ENCODE data around the gene SLC37A2.

The SLC37A2 gene

DNA sequence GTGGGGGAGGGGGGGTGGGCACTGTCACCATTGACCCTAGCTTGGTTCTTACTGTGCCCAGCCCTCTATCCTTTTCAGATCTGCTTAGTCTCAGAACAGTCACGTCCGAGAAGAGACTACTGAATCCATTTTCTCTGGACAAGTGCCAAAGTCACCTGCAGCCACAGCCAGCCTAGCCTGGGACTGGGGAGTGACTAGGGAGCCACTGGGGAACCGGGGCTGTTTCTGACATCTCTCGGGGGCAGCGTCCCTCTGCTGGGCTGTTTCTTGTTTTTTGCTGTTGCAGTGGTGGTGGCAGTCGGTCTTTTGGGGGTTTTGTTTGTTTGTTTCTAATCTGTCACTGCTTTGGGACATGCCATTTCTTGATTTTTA is 8.7 kb downstream of the SLC37A2 start:
- no peak for DNase-seq

GRCh38 chr11:125072218-125072960 is 9.3 kb downstream of the SLC37A2 start:
- DNase-seq, result no peak

GRCh38 chr11:125072961-125073590 is 10.0 kb downstream of the SLC37A2 start:
- no peak for DNase-seq

- DNase-seq, result no peak
These were observed 10.7 kb downstream of the SLC37A2 start for GRCh38 chr11:125073616-125074483.

DNA sequence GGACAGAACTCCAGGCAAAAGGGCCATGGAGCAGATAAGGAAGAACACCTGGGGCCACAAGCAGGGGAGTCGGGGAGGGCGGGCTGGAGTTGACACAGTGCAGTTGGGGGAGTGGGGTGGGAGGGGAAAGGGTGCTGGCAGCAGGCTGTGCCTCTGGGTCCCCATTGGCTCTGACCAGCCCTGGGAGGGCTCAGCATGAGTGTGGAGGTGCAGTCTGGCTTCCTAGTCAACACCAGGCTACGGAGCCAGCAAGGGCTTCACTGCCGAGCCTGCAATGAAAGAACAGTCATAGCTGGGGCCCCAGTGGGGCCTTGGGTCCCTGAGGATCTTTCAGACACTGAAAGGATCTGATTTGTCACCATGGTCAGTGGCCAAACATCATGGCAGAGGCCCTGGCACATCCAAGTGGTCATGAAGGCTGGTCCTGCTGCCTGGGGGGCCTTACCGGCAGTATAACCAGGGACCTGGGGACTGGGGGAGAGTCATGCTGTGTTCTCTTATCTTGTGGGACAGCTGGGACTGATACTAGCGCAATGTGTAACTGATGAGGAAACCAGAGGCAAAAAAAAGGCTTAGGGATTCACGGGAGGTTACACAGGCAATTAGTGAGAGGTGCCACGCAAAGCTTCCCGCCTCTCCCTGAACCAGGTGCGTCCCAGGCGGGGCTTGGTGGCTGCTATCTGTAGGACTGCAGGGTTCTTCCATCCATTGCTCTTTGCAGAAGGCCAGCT is 11.6 kb downstream of the SLC37A2 start:
- DNase-seq, result no peak

- no peak for DNase-seq
These were observed 12.1 kb downstream of the SLC37A2 start for GRCh38 chr11:125075242-125075625.

GRCh38 chr11:125075900-125076317 is 12.8 kb downstream of the SLC37A2 start:
- DNase-seq, result no peak

DNA sequence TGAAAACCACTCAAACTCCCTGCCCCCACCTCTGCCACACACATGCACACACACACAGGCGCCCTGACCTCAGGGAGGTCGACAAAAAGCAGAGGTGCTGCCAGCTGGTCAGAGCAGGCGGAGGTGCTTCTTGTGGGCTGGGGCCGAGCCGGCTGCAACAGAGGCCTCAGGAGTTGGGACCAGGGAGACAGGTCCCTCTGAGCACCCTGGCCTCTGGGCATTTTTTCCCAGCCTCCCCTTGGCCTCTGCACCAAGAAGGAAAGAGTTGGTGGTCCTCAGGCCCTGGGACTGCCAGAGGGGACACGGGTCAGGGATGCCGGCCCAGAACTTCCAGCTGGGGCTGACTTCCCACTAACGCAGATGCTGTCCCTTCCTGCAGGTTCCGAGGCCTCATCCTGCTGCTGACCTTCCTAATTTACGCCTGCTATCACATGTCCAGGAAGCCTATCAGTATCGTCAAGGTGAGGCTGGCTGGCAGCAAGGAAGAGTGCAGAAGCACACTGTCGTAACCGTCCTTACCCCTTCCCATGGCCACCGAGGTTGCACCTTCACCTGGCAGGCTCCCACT is 13.4 kb downstream of the SLC37A2 start:
- DNase-seq, result no peak

DNA sequence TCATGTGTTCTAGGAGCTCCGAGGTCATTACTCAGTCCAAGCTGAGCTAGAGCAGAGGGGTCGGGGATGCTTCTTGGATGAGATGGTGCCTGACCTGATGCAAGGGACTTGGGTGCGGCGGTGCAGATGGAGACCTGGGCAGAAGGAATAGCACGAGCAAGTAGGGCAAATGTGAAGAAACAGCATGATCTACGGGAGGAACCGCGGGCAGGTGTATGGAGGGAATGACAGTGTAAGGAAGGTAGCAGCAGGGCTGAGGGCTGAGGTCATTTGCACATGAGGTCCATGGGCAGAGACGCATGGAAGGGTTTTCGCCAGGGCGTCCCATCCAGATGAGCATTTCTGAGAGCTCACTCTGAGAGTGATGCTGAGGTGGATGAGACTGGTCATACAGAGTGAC is 14.9 kb downstream of the SLC37A2 start:
- no peak for DNase-seq

DNA sequence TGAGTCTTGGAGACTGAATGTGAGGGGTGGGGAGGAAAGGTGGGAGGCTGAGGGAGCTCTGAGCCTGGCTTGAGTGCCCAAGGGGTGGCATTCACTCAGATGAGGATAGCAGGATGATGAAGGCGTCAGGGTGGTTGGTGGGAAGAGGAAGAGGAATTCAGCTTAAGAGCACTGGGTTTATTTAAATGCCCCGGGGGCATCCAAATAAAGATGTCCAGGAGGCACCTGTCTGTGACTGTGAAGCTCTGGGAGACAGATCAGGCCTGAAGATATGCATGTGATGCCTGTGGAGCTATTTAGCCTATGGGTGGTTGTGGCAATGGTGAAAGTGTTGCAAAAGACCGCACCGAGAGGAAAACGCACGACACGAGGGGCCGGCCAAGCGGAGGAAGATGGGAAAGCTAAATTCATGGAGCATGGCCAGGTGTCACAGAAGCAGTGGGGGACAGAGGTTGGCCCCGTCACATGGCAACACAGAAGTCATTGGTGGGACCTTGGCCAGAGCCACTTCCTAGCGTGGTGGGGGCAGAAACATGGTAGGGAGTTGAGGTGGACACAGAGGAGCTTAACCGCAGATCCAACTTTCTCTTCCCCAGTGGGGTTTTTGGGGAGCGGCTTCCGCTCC is 15.5 kb downstream of the SLC37A2 start:
- DNase-seq, result no peak

- no peak for DNase-seq
These were observed 16.2 kb downstream of the SLC37A2 start for GRCh38 chr11:125079151-125079877.

- no peak for DNase-seq
These were observed 16.9 kb downstream of the SLC37A2 start for GRCh38 chr11:125079878-125080530.

- DNase-seq, result no peak
These were observed 17.4 kb downstream of the SLC37A2 start for GRCh38 chr11:125080531-125080911.

GRCh38 chr11:125081098-125081798 is 18.1 kb downstream of the SLC37A2 start:
- no peak for DNase-seq

DNA sequence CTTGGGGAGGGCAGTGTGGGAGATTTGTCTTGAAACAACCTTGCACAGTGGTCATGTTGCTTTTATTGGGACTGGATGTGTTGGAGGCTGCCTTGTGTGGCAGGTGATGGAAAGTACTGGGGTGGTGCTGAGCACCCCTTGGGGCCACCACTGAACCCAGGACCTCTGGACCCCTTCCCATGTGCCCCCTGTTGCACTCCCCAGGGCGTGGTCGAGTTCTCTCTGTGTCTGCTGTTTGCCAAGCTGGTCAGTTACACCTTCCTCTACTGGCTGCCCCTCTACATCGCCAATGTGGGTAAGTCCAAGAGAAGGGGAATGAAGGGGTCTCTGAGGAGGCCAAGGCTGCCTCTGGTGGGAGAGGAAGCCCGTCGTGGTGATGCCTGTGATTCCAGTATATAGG is 18.9 kb downstream of the SLC37A2 start:
- DNase-seq, result no peak

GRCh38 chr11:125082611-125083311 is 19.7 kb downstream of the SLC37A2 start:
- no peak for DNase-seq

- no peak for DNase-seq
These were observed 20.4 kb downstream of the SLC37A2 start for GRCh38 chr11:125083312-125084056.

- no peak for DNase-seq
These were observed 20.9 kb downstream of the SLC37A2 start for GRCh38 chr11:125084057-125084416.

GRCh38 chr11:125084761-125085231 is 21.7 kb downstream of the SLC37A2 start:
- peak in 1 of 2 donors; percentile 13 for DNase-seq

Data from stimulated activated CD4-positive, alpha-beta T cell treated with anti-CD3 and anti-CD28 coated beads, Interleukin-2, amount 100 ng/mL, for 24 hours (primary cell).